ENCODE data around the gene MZT1. TPM values are rescaled to one million over a fixed set of nuclear protein-coding genes. Genes with fewer than 3 reads are reported as not detected.

MZT1 gene
- total and polyA plus RNA-seq, 2 experiments from 2014 or later, result 35.0 to 52.3 TPM

DNA sequence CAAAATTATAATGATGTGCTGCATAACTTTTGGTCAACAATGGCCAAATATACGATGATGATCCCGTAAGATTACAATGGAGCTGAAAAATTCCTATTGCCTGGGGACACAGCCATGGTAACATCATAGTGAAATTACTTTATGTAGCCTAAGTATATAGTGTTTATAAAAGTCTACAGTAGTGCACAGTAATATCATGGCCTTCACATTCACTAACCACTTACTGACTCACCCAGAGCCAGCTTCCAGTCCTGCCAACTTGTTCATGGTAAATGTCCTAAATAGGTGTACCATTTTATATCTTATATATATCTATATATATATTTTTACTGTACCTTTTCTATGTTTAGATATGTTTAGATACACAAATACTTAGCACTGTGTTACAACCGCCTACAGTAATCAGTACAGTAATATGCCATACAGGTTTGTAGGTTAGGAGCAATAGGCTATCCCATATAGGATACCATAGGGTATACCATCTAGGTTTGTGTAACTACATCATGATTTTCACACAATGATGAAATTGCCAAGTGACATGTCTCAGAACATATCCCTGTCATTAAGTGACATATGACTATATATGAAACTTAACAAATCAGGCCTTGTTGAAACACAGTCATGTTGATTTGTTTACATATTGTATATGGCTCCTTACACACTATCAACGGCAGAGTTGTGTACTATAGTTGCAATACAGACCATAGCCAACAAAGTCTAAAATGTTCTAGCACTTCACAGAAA, 30.5 kb upstream of the MZT1 start:
- no peak overlapping the region for H3K4me3 Mint-ChIP-seq
- H3K27me3 Mint-ChIP-seq (ENCODE audit: insufficient read depth, low read depth, poor library complexity), result no peaks in the 10 kb centered on the region
- ATAC-seq, result no peak

More for the DNA sequence above, 30.5 kb upstream of the MZT1 start:
- Histone ChIP-seq H3K4me3 (no peak overlapping the region), H3K4me1 (ENCODE audit: insufficient read depth) (no peaks in the 10 kb centered on the region), H4K20me1 (replicated peaks; ENCODE audit: insufficient read depth) (peaks cover 2% of the 10 kb centered on the region; the same call in 1 of the 2 replicates), H3K79me2 (replicated peaks; ENCODE audit: insufficient read depth) (no peaks in the 10 kb centered on the region), H3K27ac (ENCODE audit: low read depth) (no peak overlapping the region), H2AFZ (no peak overlapping the region), H3K36me3 (ENCODE audit: insufficient read depth) (peaks cover 71% of the 10 kb centered on the region), H3K4me2 (no peak overlapping the region), H3F3A (replicated peaks; ENCODE audit: low read depth) (no peaks in the 10 kb centered on the region), H3K27me3 (ENCODE audit: insufficient read depth) (no peaks in the 10 kb centered on the region), H3K9me2 (ENCODE audit: insufficient read depth) (no peaks in the 10 kb centered on the region)
- Mint-ChIP-seq H3K4me1 (no peaks in the 10 kb centered on the region), H3K27ac (no peak overlapping the region), H3K9me3 (no peaks in the 10 kb centered on the region), H3K36me3 (ENCODE audit: low read depth) (peaks cover 57% of the 10 kb centered on the region)
- TF ChIP-seq POLR2AphosphoS5 (IDR thresholded peaks at IDR 0.05; ENCODE audit: low read depth) (no peak), EZH2phosphoT487 (IDR thresholded peaks at IDR 0.05; ENCODE audit: unreplicated experiment) (no peak), NANOG (IDR thresholded peaks at IDR 0.05; ENCODE audit: borderline replicate concordance) (no peak), EZH2 (IDR thresholded peaks at IDR 0.05; ENCODE audit: low read depth, unreplicated experiment) (no peak), JUNB (IDR thresholded peaks at IDR 0.05; ENCODE audit: unreplicated experiment) (no peak), ZNF331 (CRISPR knock-in tag; IDR thresholded peaks at IDR 0.05; ENCODE audit: low read depth) (no peak), CREB1 (CRISPR knock-in tag; IDR thresholded peaks at IDR 0.05; ENCODE audit: low read depth) (no peak), ZNF114 (CRISPR knock-in tag; IDR thresholded peaks at IDR 0.05) (no peak), STAT1 (IDR thresholded peaks at IDR 0.05; ENCODE audit: unreplicated experiment) (no peak)
- TF ChIP-seq, protein P1, sequence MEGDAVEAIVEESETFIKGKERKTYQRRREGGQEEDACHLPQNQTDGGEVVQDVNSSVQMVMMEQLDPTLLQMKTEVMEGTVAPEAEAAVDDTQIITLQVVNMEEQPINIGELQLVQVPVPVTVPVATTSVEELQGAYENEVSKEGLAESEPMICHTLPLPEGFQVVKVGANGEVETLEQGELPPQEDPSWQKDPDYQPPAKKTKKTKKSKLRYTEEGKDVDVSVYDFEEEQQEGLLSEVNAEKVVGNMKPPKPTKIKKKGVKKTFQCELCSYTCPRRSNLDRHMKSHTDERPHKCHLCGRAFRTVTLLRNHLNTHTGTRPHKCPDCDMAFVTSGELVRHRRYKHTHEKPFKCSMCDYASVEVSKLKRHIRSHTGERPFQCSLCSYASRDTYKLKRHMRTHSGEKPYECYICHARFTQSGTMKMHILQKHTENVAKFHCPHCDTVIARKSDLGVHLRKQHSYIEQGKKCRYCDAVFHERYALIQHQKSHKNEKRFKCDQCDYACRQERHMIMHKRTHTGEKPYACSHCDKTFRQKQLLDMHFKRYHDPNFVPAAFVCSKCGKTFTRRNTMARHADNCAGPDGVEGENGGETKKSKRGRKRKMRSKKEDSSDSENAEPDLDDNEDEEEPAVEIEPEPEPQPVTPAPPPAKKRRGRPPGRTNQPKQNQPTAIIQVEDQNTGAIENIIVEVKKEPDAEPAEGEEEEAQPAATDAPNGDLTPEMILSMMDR (conservative IDR thresholded peaks at IDR 0.05; ENCODE audit: low read depth in 2 of 2), result no peak
- TF ChIP-seq, protein P2, sequence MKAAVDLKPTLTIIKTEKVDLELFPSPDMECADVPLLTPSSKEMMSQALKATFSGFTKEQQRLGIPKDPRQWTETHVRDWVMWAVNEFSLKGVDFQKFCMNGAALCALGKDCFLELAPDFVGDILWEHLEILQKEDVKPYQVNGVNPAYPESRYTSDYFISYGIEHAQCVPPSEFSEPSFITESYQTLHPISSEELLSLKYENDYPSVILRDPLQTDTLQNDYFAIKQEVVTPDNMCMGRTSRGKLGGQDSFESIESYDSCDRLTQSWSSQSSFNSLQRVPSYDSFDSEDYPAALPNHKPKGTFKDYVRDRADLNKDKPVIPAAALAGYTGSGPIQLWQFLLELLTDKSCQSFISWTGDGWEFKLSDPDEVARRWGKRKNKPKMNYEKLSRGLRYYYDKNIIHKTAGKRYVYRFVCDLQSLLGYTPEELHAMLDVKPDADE (IDR thresholded peaks at IDR 0.05), result no peak
- TF ChIP-seq, protein P3, sequence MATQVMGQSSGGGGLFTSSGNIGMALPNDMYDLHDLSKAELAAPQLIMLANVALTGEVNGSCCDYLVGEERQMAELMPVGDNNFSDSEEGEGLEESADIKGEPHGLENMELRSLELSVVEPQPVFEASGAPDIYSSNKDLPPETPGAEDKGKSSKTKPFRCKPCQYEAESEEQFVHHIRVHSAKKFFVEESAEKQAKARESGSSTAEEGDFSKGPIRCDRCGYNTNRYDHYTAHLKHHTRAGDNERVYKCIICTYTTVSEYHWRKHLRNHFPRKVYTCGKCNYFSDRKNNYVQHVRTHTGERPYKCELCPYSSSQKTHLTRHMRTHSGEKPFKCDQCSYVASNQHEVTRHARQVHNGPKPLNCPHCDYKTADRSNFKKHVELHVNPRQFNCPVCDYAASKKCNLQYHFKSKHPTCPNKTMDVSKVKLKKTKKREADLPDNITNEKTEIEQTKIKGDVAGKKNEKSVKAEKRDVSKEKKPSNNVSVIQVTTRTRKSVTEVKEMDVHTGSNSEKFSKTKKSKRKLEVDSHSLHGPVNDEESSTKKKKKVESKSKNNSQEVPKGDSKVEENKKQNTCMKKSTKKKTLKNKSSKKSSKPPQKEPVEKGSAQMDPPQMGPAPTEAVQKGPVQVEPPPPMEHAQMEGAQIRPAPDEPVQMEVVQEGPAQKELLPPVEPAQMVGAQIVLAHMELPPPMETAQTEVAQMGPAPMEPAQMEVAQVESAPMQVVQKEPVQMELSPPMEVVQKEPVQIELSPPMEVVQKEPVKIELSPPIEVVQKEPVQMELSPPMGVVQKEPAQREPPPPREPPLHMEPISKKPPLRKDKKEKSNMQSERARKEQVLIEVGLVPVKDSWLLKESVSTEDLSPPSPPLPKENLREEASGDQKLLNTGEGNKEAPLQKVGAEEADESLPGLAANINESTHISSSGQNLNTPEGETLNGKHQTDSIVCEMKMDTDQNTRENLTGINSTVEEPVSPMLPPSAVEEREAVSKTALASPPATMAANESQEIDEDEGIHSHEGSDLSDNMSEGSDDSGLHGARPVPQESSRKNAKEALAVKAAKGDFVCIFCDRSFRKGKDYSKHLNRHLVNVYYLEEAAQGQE (IDR thresholded peaks at IDR 0.05; ENCODE audit: unreplicated experiment), result no peak
- TF ChIP-seq, protein P4, sequence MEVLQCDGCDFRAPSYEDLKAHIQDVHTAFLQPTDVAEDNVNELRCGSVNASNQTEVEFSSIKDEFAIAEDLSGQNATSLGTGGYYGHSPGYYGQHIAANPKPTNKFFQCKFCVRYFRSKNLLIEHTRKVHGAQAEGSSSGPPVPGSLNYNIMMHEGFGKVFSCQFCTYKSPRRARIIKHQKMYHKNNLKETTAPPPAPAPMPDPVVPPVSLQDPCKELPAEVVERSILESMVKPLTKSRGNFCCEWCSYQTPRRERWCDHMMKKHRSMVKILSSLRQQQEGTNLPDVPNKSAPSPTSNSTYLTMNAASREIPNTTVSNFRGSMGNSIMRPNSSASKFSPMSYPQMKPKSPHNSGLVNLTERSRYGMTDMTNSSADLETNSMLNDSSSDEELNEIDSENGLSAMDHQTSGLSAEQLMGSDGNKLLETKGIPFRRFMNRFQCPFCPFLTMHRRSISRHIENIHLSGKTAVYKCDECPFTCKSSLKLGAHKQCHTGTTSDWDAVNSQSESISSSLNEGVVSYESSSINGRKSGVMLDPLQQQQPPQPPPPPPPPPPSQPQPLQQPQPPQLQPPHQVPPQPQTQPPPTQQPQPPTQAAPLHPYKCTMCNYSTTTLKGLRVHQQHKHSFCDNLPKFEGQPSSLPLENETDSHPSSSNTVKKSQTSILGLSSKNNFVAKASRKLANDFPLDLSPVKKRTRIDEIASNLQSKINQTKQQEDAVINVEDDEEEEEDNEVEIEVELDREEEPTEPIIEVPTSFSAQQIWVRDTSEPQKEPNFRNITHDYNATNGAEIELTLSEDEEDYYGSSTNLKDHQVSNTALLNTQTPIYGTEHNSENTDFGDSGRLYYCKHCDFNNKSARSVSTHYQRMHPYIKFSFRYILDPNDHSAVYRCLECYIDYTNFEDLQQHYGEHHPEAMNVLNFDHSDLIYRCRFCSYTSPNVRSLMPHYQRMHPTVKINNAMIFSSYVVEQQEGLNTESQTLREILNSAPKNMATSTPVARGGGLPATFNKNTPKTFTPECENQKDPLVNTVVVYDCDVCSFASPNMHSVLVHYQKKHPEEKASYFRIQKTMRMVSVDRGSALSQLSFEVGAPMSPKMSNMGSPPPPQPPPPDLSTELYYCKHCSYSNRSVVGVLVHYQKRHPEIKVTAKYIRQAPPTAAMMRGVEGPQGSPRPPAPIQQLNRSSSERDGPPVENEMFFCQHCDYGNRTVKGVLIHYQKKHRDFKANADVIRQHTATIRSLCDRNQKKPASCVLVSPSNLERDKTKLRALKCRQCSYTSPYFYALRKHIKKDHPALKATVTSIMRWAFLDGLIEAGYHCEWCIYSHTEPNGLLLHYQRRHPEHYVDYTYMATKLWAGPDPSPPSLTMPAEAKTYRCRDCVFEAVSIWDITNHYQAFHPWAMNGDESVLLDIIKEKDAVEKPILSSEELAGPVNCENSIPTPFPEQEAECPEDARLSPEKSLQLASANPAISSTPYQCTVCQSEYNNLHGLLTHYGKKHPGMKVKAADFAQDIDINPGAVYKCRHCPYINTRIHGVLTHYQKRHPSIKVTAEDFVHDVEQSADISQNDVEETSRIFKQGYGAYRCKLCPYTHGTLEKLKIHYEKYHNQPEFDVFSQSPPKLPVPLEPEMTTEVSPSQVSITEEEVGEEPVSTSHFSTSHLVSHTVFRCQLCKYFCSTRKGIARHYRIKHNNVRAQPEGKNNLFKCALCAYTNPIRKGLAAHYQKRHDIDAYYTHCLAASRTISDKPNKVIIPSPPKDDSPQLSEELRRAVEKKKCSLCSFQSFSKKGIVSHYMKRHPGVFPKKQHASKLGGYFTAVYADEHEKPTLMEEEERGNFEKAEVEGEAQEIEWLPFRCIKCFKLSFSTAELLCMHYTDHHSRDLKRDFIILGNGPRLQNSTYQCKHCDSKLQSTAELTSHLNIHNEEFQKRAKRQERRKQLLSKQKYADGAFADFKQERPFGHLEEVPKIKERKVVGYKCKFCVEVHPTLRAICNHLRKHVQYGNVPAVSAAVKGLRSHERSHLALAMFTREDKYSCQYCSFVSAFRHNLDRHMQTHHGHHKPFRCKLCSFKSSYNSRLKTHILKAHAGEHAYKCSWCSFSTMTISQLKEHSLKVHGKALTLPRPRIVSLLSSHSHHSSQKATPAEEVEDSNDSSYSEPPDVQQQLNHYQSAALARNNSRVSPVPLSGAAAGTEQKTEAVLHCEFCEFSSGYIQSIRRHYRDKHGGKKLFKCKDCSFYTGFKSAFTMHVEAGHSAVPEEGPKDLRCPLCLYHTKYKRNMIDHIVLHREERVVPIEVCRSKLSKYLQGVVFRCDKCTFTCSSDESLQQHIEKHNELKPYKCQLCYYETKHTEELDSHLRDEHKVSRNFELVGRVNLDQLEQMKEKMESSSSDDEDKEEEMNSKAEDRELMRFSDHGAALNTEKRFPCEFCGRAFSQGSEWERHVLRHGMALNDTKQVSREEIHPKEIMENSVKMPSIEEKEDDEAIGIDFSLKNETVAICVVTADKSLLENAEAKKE (CRISPR knock-in tag; IDR thresholded peaks at IDR 0.05), result no peak
- DNase-seq (ENCODE audit: low spot score), result no peak

Data from GM23338 (cell line).